LHCN-M2 (cell line): ENCODE measurements around the gene CARD14. TPM values are rescaled to one million over a fixed set of nuclear protein-coding genes. Genes with fewer than 3 reads are reported as not detected.
A peak's percentile ranks its signal among the peaks of the same experiment; 100 is the strongest.

Experiments used
- DNase-seq: peaks from one replicate; pipeline ENCODE4 v3.0.0-alpha.2; 2012; ENCODE audit warnings: low read depth
- polyA plus RNA-seq: library from polyadenylated mRNA; unstranded; fragments of >200 nt; gene quantifications from one replicate; pipeline ENCODE4 v1.2.1, GENCODE V29; 2012; ENCODE audit warnings: missing spikeins
- total RNA-seq: library from RNA; depleted of rRNA; stranded (reverse); fragments of >200 nt; gene quantifications from 2 replicates; pipeline ENCODE4 v1.2.3, GENCODE V29; 2014; rRNA removed

CARD14 gene
- 0.71 TPM in 1 of 2 replicates, not detected in the other for total RNA-seq
- 0.05 TPM for polyA plus RNA-seq

GRCh38 chr17:80169784-80170500 lies at the start of gene CARD14:
Gene CARD14 (plus strand): TSS chr17:80170030. CDS start chr17:80181439, 11,409 bp downstream.
- DNase-seq: no peak

GRCh38 chr17:80122026-80122575 lies 47.7 kb upstream of the CARD14 start:
- DNase-seq: no peak

GRCh38 chr17:80122926-80123505 lies 46.8 kb upstream of the CARD14 start:
- DNase-seq: no peak

- DNase-seq: peak; percentile 56
Observed at GRCh38 chr17:80123791-80124190, 46.0 kb upstream of the CARD14 start.

- peak; percentile 24 for DNase-seq
Observed at GRCh38 chr17:80124351-80124981, 45.4 kb upstream of the CARD14 start.

- no peak for DNase-seq
Observed at GRCh38 chr17:80125656-80126448, 44.0 kb upstream of the CARD14 start.

GRCh38 chr17:80126449-80126715 lies 43.4 kb upstream of the CARD14 start:
- DNase-seq: no peak

- DNase-seq: no peak
Observed at GRCh38 chr17:80129006-80129565, 40.7 kb upstream of the CARD14 start.

- DNase-seq: no peak
Observed at GRCh38 chr17:80130992-80131391, 38.8 kb upstream of the CARD14 start.

- no peak for DNase-seq
Observed at GRCh38 chr17:80132906-80133625, 36.8 kb upstream of the CARD14 start.

GRCh38 chr17:80133626-80133970 lies 36.2 kb upstream of the CARD14 start:
- DNase-seq: no peak

- no peak for DNase-seq
Observed at GRCh38 chr17:80137131-80137530, 32.7 kb upstream of the CARD14 start.

- DNase-seq: no peak
Observed at GRCh38 chr17:80138856-80139426, 30.9 kb upstream of the CARD14 start.

GRCh38 chr17:80141463-80142165 lies 28.2 kb upstream of the CARD14 start:
- DNase-seq: no peak

- DNase-seq: no peak
Observed at GRCh38 chr17:80142929-80143328, 26.9 kb upstream of the CARD14 start.

GRCh38 chr17:80145076-80146075 lies 24.5 kb upstream of the CARD14 start:
- DNase-seq: peak; percentile 9

- peak; percentile 57 for DNase-seq
Observed at GRCh38 chr17:80146121-80147034, 23.5 kb upstream of the CARD14 start.
